Erythroblast (primary cell): ENCODE data around the gene AP5B1.

Experiments used
- GATA1 ChIP-seq: IDR thresholded peaks from 2 replicates; pipeline ENCODE4 v1.6.1; 2011; ENCODE audit warnings: low read depth, mild to moderate bottlenecking, control low read depth, low read length, moderate library complexity
- POLR2A ChIP-seq: IDR thresholded peaks from 2 replicates; pipeline ENCODE4 v1.6.1; 2011; ENCODE audit warnings: mild to moderate bottlenecking, low read length

DNA sequence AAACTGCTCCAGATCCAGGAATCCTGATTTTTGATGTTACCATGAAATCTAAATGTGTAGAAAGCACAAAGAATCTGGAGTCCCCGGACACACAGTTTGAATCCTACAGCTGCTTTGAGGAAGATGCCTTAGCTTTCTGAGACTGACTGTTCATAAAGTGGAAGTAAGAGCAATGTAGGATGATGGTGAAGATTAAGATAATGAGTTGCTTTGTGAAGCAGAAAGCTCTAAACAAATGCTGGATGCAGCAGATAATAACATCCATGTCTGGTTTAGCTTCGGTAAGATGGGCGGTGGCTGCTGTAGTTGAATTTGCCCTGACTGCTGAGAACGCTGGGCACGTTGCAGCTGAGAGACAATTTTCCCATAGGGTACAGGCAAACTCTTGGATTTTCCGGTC, 26.2 kb upstream of the AP5B1 start:
- TF ChIP-seq POLR2A, result no peak
- no peak for TF ChIP-seq GATA1
